MM.1S (cell line): ENCODE results near the gene IL1R1.

ENCODE experiments used
- EZH2phosphoT487 ChIP-seq: fragments of 300-600 bp; sonication (generic); IDR thresholded peaks from 2 replicates; pipeline ENCODE4 v1.6.1; 2018; ENCODE audit warnings: antibody characterized with exemption, low read length
- TF ChIP-seq, protein P1 (sequence below): fragments of 300-600 bp; sonication (generic); IDR thresholded peaks from 2 replicates; pipeline ENCODE4 v1.5.1; 2016; ENCODE audit warnings: antibody characterized with exemption, low read length, mixed read lengths

GRCh38 chr2:102155703-102156515 is 13.4 kb downstream of the IL1R1 start:
- TF ChIP-seq, protein P1, sequence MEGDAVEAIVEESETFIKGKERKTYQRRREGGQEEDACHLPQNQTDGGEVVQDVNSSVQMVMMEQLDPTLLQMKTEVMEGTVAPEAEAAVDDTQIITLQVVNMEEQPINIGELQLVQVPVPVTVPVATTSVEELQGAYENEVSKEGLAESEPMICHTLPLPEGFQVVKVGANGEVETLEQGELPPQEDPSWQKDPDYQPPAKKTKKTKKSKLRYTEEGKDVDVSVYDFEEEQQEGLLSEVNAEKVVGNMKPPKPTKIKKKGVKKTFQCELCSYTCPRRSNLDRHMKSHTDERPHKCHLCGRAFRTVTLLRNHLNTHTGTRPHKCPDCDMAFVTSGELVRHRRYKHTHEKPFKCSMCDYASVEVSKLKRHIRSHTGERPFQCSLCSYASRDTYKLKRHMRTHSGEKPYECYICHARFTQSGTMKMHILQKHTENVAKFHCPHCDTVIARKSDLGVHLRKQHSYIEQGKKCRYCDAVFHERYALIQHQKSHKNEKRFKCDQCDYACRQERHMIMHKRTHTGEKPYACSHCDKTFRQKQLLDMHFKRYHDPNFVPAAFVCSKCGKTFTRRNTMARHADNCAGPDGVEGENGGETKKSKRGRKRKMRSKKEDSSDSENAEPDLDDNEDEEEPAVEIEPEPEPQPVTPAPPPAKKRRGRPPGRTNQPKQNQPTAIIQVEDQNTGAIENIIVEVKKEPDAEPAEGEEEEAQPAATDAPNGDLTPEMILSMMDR = no peak
- no peak for TF ChIP-seq EZH2phosphoT487
